GM12878 (cell line): Measurements from ENCODE around the gene PHC3. TPM values are rescaled to one million over a fixed set of nuclear protein-coding genes. Genes with fewer than 3 reads are reported as not detected.

ENCODE experiments used
- ATAC-seq: fragments of 200-7000 bp; cut with Tn5 transposase; 3 replicates; pipeline ENCODE4 v1.9.1; 2020; ENCODE audit warnings: mild to moderate bottlenecking, moderate library complexity
- BruUV-seq: library from RNA; stranded (reverse); fragments of 400-500 nt; replicated peaks from 2 replicates; lab custom pipeline; 2021; lab: Mats Ljungman, UMichigan
- CTCF ChIA-PET: fragments of 300-600 bp; sonication (Branson Sonifier 250); formaldehyde crosslinking; extraction: SDS; loops from one replicate; lab custom pipeline; 2021; ENCODE audit warnings: inconsistent platforms; lab: Yijun Ruan, JAX
- POLR2A ChIA-PET: fragments of 350-600 bp; formaldehyde crosslinking; extraction: SDS; loops from one replicate; lab custom pipeline; 2021; ENCODE audit warnings: inconsistent platforms; lab: Charles Lee
- RAD21 ChIA-PET: fragments of 300-600 bp; sonication (Branson Sonifier 250); formaldehyde crosslinking; loops from one replicate; lab custom pipeline; 2023; ENCODE audit warnings: antibody characterized with exemption; ENCODE audit not compliant: unreplicated experiment; lab: Charles Lee
- SMC1A ChIA-PET: fragments of 300-600 bp; sonication (Branson Sonifier 250); formaldehyde crosslinking; loops from one replicate; lab custom pipeline; 2023; ENCODE audit not compliant: unreplicated experiment, uncharacterized antibody; lab: Charles Lee
- DNase-seq: peaks from one replicate; pipeline ENCODE4 v3.0.0-alpha.2; 2011; ENCODE audit warnings: low read depth, low spot score
- FAIRE-seq: peaks from 3 replicates; lab custom pipeline; 2011; peaks lifted over from hg19 to GRCh38; lab: Jason Lieb, UNC
- H2AFZ ChIP-seq: 2 replicates; pipeline ENCODE4 v1.6.0; 2011; ENCODE audit warnings: low read depth, low read length, control low read depth; ENCODE audit not compliant: control insufficient read depth
- H3K27ac ChIP-seq: 2 replicates; pipeline ENCODE4 v1.5.1; 2011; ENCODE audit warnings: control low read depth; ENCODE audit not compliant: control insufficient read depth, insufficient read depth
- H3K27me3 ChIP-seq, 2 experiments: replicated peaks in 1 of 2; 2 replicates each; pipeline versions ENCODE4 v1.6.0 to v1.6.1; 2011; ENCODE audit warnings: low read length in 1 of 2; ENCODE audit not compliant: control insufficient read depth in 2 of 2, insufficient read depth in 2 of 2
- H3K36me3 ChIP-seq, 2 experiments: 2 replicates each; pipeline ENCODE4 v1.5.1; 2011; ENCODE audit warnings: low read length in 1 of 2; ENCODE audit not compliant: control insufficient read depth in 2 of 2, insufficient read depth in 2 of 2
- H3K4me1 ChIP-seq: 2 replicates; pipeline ENCODE4 v1.6.1; 2011; ENCODE audit warnings: mild to moderate bottlenecking, low read length, moderate library complexity, mixed read lengths; ENCODE audit not compliant: control insufficient read depth, insufficient read depth
- H3K4me2 ChIP-seq: 2 replicates; pipeline ENCODE4 v1.6.0; 2011; ENCODE audit warnings: control low read depth; ENCODE audit not compliant: control insufficient read depth, insufficient read depth
- H3K4me3 ChIP-seq: fragments of 200-600 bp; sonication (generic); 2 replicates; pipeline ENCODE4 v1.5.1; 2016
- H3K79me2 ChIP-seq: 2 replicates; pipeline ENCODE4 v1.6.0; 2011; ENCODE audit warnings: low read length; ENCODE audit not compliant: control insufficient read depth, insufficient read depth
- H3K9ac ChIP-seq: 2 replicates; pipeline ENCODE4 v1.8.0; 2011; ENCODE audit warnings: low read length, control low read depth, mixed read lengths; ENCODE audit not compliant: control insufficient read depth, insufficient read depth
- H3K9me3 ChIP-seq: replicated peaks from 3 replicates; pipeline ENCODE4 v1.5.1; 2011; ENCODE audit warnings: mild to moderate bottlenecking, low read length; ENCODE audit not compliant: control insufficient read depth, insufficient read depth
- H4K20me1 ChIP-seq: 2 replicates; pipeline ENCODE4 v1.6.0; 2011; ENCODE audit not compliant: control insufficient read depth, insufficient read depth
- BCL3 ChIP-seq: IDR thresholded peaks from 2 replicates; pipeline ENCODE4 v1.6.1; 2011; ENCODE audit warnings: borderline replicate concordance, low read depth, mild to moderate bottlenecking, moderate library complexity, low read length; ENCODE audit not compliant: insufficient read depth, poor library complexity, severe bottlenecking
- BMI1 ChIP-seq: fragments of 450-650 bp; IDR thresholded peaks from 2 replicates; pipeline ENCODE4 v1.6.1; 2016; ENCODE audit warnings: mild to moderate bottlenecking, moderate library complexity, borderline replicate concordance
- CHD2 ChIP-seq: IDR thresholded peaks from 2 replicates; pipeline ENCODE4 v1.6.1; 2011; ENCODE audit warnings: low read depth, low read length, improper control_type of control experiment, borderline replicate concordance
- E2F8 ChIP-seq: fragments of 450-650 bp; IDR thresholded peaks from 2 replicates; pipeline ENCODE4 v1.6.1; 2018; ENCODE audit warnings: mild to moderate bottlenecking, low read depth, moderate library complexity; ENCODE audit not compliant: partially characterized antibody
- GABPA ChIP-seq: IDR thresholded peaks from 2 replicates; pipeline ENCODE4 v1.6.1; 2014; ENCODE audit warnings: antibody characterized with exemption, low read depth, mild to moderate bottlenecking, inconsistent platforms
- HSF1 ChIP-seq: fragments of 150-350 bp; IDR thresholded peaks from 2 replicates; pipeline ENCODE4 v1.6.1; 2014; ENCODE audit warnings: mild to moderate bottlenecking, low read depth, low read length
- IKZF2 ChIP-seq, 2 experiments: fragments of 450-650 bp; IDR thresholded peaks; 2 replicates each; pipeline ENCODE4 v1.6.1; 2017; ENCODE audit warnings: mild to moderate bottlenecking in 2 of 2, moderate library complexity in 2 of 2
- KDM1A ChIP-seq: fragments of 200-600 bp; sonication (generic); IDR thresholded peaks from 2 replicates; pipeline ENCODE4 v1.6.1; 2016; ENCODE audit warnings: borderline replicate concordance
- MXI1 ChIP-seq: fragments of 150-350 bp; IDR thresholded peaks from 2 replicates; pipeline ENCODE4 v1.6.1; 2011; ENCODE audit warnings: low read depth, mild to moderate bottlenecking, inconsistent platforms, low read length, improper control_type of control experiment
- NFYA ChIP-seq: IDR thresholded peaks from 2 replicates; pipeline ENCODE4 v1.6.1; 2011; ENCODE audit warnings: low read depth, mild to moderate bottlenecking, low read length, improper control_type of control experiment, borderline replicate concordance
- PRDM15 ChIP-seq: fragments of 450-650 bp; formaldehyde crosslinking; IDR thresholded peaks from 2 replicates; pipeline ENCODE4 v1.4.0; 2020; ENCODE audit warnings: mild to moderate bottlenecking, moderate library complexity
- RAD21 ChIP-seq: IDR thresholded peaks from 2 replicates; pipeline ENCODE4 v1.6.1; 2011; ENCODE audit warnings: mild to moderate bottlenecking, low read depth, low read length, moderate library complexity; ENCODE audit not compliant: insufficient read depth
- RAD51 ChIP-seq: fragments of 450-650 bp; IDR thresholded peaks from 2 replicates; pipeline ENCODE4 v1.6.1; 2016; ENCODE audit warnings: moderate library complexity, mild to moderate bottlenecking, inconsistent platforms
- STAT1 ChIP-seq: fragments of 450-650 bp; conservative IDR thresholded peaks from 2 replicates; pipeline ENCODE4 v1.6.1; 2014; ENCODE audit warnings: antibody characterized with exemption, mild to moderate bottlenecking
- YBX1 ChIP-seq: fragments of 450-650 bp; IDR thresholded peaks from 2 replicates; pipeline ENCODE4 v1.6.1; 2016; ENCODE audit warnings: antibody characterized with exemption
- WGBS: methylation state at CpG from one replicate; pipeline ENCODE4 v1.1.6; 2016; ENCODE audit warnings: low lambda C conversion rate; ENCODE audit not compliant: insufficient replicate concordance, insufficient coverage; ENCODE audit errors: missing lambda C conversion rate; 5-methylcytosine and 5-hydroxymethylcytosine counted together
- in situ Hi-C: fragments of 300-500 bp; cut with MboI; formaldehyde crosslinking; loops from 9 replicates; pipeline ENCODE4 v1.14.3; 2018; ENCODE audit warnings: mixed read lengths
- intact Hi-C: fragments of 100-400 bp; cut with micrococcal nuclease; formaldehyde crosslinking; loops from one replicate; pipeline ENCODE4 v1.14.2; 2022; ENCODE audit not compliant: unreplicated experiment
- polyA plus RNA-seq, 11 experiments: library from polyadenylated mRNA; depleted of rRNA in 4 of 11; unstranded in 6 of 11; stranded (reverse) in 5 of 11; fragments of >200 nt; fragmentation: Nextera tagmentation in 4 of 11; fragmentation: Illumina TruSeq in 1 of 11; extraction: Ambion mirVana in 4 of 11; extraction: Trizol in 1 of 11; gene quantifications; 1 replicate in 1 of 11; 2 replicates in 10 of 11; pipeline versions ENCODE4 v1.2.1 to v1.2.3, GENCODE V29; 2011 to 2016; ENCODE audit warnings: inconsistent platforms in 2 of 11, missing spikeins in 2 of 11, low read depth in 1 of 11
- total RNA-seq, 4 experiments: library from RNA; depleted of rRNA in 3 of 4; stranded (reverse); fragments of >200 nt in 3 of 4; fragmentation: Illumina TruSeq in 1 of 4; extraction: Trizol in 1 of 4; gene quantifications; 2 replicates each; pipeline versions ENCODE4 v1.2.1 to v1.2.3, GENCODE V29; 2013 to 2021

PHC3 gene
- total and polyA plus RNA-seq, 10 of the 15 experiments (the other 5 are each of a cell fraction or from before 2014, with no cell fraction given): 3.3 to 62.3 (median 22.1) TPM

- Histone ChIP-seq H2AFZ (no peak overlapping the region), H3K4me2 (no peak overlapping the region), H3K27me3 (no peaks in the 10 kb centered on the region), H3K36me3 (0 out of 4 replicates have a peak, but pooled peaks cover 0 to 12% of the 10 kb centered on the region in 2 experiments), H3K79me2 (no peaks in the 10 kb centered on the region), H3K4me3 (no peak overlapping the region), H3K9ac (no peak overlapping the region), H3K9me3 (no peaks in the 10 kb centered on the region), H3K27ac (no peak overlapping the region; the same call in 1 of the 2 replicates), H4K20me1 (no peaks in the 10 kb centered on the region), H3K4me1 (no peaks in the 10 kb centered on the region)
- ChIA-PET CTCF (no interaction called here), POLR2A (interaction anchor here (0.5 kb wide), 1 partner anchor 94 kb away, joined by 3 read pairs; no protein-coding TSS in a partner anchor), SMC1A (interaction anchor here (1.7 kb wide), 1 partner anchor 9 kb away, joined by 3 read pairs; no protein-coding TSS in a partner anchor), RAD21 (no interaction called here)
- DNase-seq: no peak
- in situ Hi-C loops: no loop called here
- no peak for TF ChIP-seq YBX1
- no peak for TF ChIP-seq MXI1
- no peak for TF ChIP-seq STAT1
- TF ChIP-seq CHD2: no peak
- TF ChIP-seq RAD51: no peak
- TF ChIP-seq IKZF2 (IDR thresholded peaks at IDR 0.05): no peak
- no peak for TF ChIP-seq BCL3
- TF ChIP-seq NFYA: no peak
- no peak for TF ChIP-seq BMI1
- TF ChIP-seq PRDM15 (CRISPR knock-in tag): no peak
- no peak for TF ChIP-seq HSF1
- TF ChIP-seq KDM1A: no peak
- no peak for TF ChIP-seq E2F8
- TF ChIP-seq RAD21: no peak
- TF ChIP-seq GABPA: no peak
- WGBS: 95% methylated on average over 1 of the region's 1 CpG
- ATAC-seq: no peak
- BruUV-seq: no TSS peak
- intact Hi-C loops: no loop called here
- no peak for FAIRE-seq
Measured at GRCh38 chr3:170083343-170083742, 98.2 kb downstream of the PHC3 start.
